WTC11 (cell line): ENCODE results near the gene POU2F3. TPM values are rescaled to one million over a fixed set of nuclear protein-coding genes. Genes with fewer than 3 reads are reported as not detected.
A peak's percentile ranks its signal among the peaks of the same experiment; 100 is the strongest.

Experiments used
- ATAC-seq: fragments of 200-7000 bp; cut with Tn5 transposase; 2 replicates; pipeline ENCODE4 v1.10.0; 2021; ENCODE audit warnings: mild to moderate bottlenecking, moderate library complexity
- CTCF ChIA-PET: fragments of 300-600 bp; sonication (Branson Sonifier 250); formaldehyde crosslinking; loops from one replicate; lab custom pipeline; 2021; ENCODE audit warnings: antibody characterized with exemption; lab: Charles Lee
- POLR2A ChIA-PET: fragments of 350-600 bp; sonication (Branson Sonifier 250); formaldehyde crosslinking; loops from one replicate; lab custom pipeline; 2021; ENCODE audit warnings: antibody characterized with exemption; lab: Charles Lee
- DNase-seq: peaks from one replicate; pipeline ENCODE4 v3.0.0; 2021; ENCODE audit warnings: low spot score
- H3K27ac Mint-ChIP-seq: 2 replicates; pipeline ENCODE4 v1.8.0; 2021; ENCODE audit warnings: mixed read lengths
- H3K27me3 Mint-ChIP-seq: 2 replicates; pipeline ENCODE4 v1.8.0; 2021; ENCODE audit warnings: low read depth, mild to moderate bottlenecking, moderate library complexity, mixed read lengths
- H3K36me3 Mint-ChIP-seq: 2 replicates; pipeline ENCODE4 v1.8.0; 2021; ENCODE audit warnings: mixed read lengths
- H3K4me1 Mint-ChIP-seq: 2 replicates; pipeline ENCODE4 v1.8.0; 2022; ENCODE audit warnings: mixed read lengths
- H3K4me3 Mint-ChIP-seq: 2 replicates; pipeline ENCODE4 v1.8.0; 2021; ENCODE audit warnings: mild to moderate bottlenecking, moderate library complexity, mixed read lengths
- H3K9me3 Mint-ChIP-seq: 2 replicates; pipeline ENCODE4 v1.8.0; 2021; ENCODE audit warnings: mixed read lengths
- CBFB ChIP-seq: sonication (generic); formaldehyde crosslinking; IDR thresholded peaks from 2 replicates; pipeline ENCODE4 v1.8.1; 2022; ENCODE audit warnings: mild to moderate bottlenecking, low read depth, missing genetic modification reagents
- ETV6 ChIP-seq: sonication (generic); formaldehyde crosslinking; IDR thresholded peaks from 2 replicates; pipeline ENCODE4 v1.8.1; 2022; ENCODE audit warnings: mild to moderate bottlenecking, missing genetic modification reagents
- FOXP1 ChIP-seq: sonication (generic); formaldehyde crosslinking; IDR thresholded peaks from 2 replicates; pipeline ENCODE4 v1.8.0; 2022; ENCODE audit warnings: missing genetic modification reagents, mild to moderate bottlenecking, moderate library complexity, borderline replicate concordance
- GTF2I ChIP-seq: fragments of 250-450 bp; sonication (Bioruptor Pico); conservative IDR thresholded peaks from 2 replicates; pipeline ENCODE4 v1.4.0; 2021; ENCODE audit warnings: mild to moderate bottlenecking
- NR1H2 ChIP-seq: sonication (generic); formaldehyde crosslinking; IDR thresholded peaks from 2 replicates; pipeline ENCODE4 v1.9.0; 2021; ENCODE audit warnings: mild to moderate bottlenecking, moderate library complexity, missing genetic modification reagents
- RELA ChIP-seq: sonication (generic); formaldehyde crosslinking; IDR thresholded peaks from 2 replicates; pipeline ENCODE4 v1.8.1; 2022; ENCODE audit warnings: missing genetic modification reagents, mild to moderate bottlenecking, borderline replicate concordance
- TCF7 ChIP-seq: sonication (generic); formaldehyde crosslinking; IDR thresholded peaks from 2 replicates; pipeline ENCODE4 v1.8.0; 2022; ENCODE audit warnings: mild to moderate bottlenecking, low read depth, missing genetic modification reagents, moderate library complexity
- ZNF232 ChIP-seq: sonication (generic); formaldehyde crosslinking; IDR thresholded peaks from 2 replicates; pipeline ENCODE4 v1.8.0; 2022; ENCODE audit warnings: mild to moderate bottlenecking, missing genetic modification reagents
- ZNF416 ChIP-seq: fragments of 250-450 bp; sonication (Bioruptor Pico); IDR thresholded peaks from 2 replicates; pipeline ENCODE4 v1.9.0; 2021; ENCODE audit warnings: mild to moderate bottlenecking, inconsistent platforms
- ZNF671 ChIP-seq: fragments of 250-450 bp; sonication (Bioruptor Pico); IDR thresholded peaks from 2 replicates; pipeline ENCODE4 v1.8.0; 2021; ENCODE audit warnings: mild to moderate bottlenecking
- total RNA-seq: library from RNA; stranded (reverse); gene quantifications from 3 replicates; pipeline ENCODE4 v1.2.3, GENCODE V29; 2021
- TF ChIP-seq, protein P1 (sequence below): sonication (generic); formaldehyde crosslinking; IDR thresholded peaks from 2 replicates; pipeline ENCODE4 v1.8.0; 2022; ENCODE audit warnings: missing genetic modification reagents
- TF ChIP-seq, protein P2 (sequence below): fragments of 250-450 bp; sonication (Bioruptor Pico); IDR thresholded peaks from 2 replicates; pipeline ENCODE4 v1.9.0; 2021; ENCODE audit warnings: mild to moderate bottlenecking, borderline replicate concordance
- TF ChIP-seq, protein P3 (sequence below): sonication (generic); formaldehyde crosslinking; IDR thresholded peaks from 2 replicates; pipeline ENCODE4 v1.8.0; 2022; ENCODE audit warnings: mild to moderate bottlenecking, missing genetic modification reagents
- TF ChIP-seq, protein P4 (sequence below): fragments of 250-450 bp; sonication (Bioruptor Pico); conservative IDR thresholded peaks from 2 replicates; pipeline ENCODE4 v1.9.0; 2021; ENCODE audit warnings: mild to moderate bottlenecking
- TF ChIP-seq, protein P5 (sequence below): sonication (generic); formaldehyde crosslinking; IDR thresholded peaks from 2 replicates; pipeline ENCODE4 v1.8.1; 2023; ENCODE audit warnings: mild to moderate bottlenecking, missing genetic modification reagents
- TF ChIP-seq, protein P6 (sequence below): fragments of 250-450 bp; sonication (Bioruptor Pico); IDR thresholded peaks from 2 replicates; pipeline ENCODE4 v1.9.0; 2021; ENCODE audit warnings: mild to moderate bottlenecking

Gene POU2F3
- total RNA-seq, 1 experiment from 2014 or later: 0.61 TPM

DNA sequence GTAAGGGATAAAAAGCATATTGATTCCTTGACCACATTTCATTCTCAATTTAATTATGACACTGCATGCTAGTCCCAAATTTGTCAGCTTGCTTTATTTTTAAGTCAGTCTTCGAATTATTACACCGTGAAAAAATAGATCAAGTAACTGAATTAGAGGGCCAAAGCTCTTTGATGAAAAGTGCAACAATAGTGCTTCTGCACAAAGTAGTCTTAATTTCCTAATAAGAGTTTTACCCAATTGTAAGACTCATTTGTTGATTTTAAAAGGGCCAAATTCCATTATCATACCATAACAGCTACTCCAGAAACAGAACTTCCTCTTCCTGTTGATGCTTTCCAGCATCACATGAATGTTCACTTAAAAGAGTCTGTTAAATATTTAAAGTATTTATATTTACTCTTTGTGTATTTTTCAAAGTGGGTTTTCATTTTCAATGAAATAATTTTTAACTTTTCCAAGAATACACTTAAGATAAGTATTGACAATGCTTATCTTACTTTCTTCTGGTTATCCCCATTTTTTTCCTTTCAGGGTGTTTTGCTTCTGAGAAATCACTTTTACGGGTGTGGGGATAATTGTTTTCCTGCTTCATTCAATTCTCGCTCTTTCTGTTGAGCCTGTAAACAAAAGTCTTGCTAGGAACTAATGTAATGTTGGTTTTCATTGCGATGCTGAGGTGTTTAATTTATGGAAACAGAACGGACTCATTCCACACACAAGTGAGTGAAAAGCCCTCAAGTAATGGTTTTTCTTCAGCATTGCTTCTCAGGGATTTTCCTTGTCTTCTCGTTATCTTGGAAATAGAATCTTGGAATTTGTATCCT is 98.4 kb downstream of the POU2F3 start (continued):
- TF ChIP-seq, protein P1, sequence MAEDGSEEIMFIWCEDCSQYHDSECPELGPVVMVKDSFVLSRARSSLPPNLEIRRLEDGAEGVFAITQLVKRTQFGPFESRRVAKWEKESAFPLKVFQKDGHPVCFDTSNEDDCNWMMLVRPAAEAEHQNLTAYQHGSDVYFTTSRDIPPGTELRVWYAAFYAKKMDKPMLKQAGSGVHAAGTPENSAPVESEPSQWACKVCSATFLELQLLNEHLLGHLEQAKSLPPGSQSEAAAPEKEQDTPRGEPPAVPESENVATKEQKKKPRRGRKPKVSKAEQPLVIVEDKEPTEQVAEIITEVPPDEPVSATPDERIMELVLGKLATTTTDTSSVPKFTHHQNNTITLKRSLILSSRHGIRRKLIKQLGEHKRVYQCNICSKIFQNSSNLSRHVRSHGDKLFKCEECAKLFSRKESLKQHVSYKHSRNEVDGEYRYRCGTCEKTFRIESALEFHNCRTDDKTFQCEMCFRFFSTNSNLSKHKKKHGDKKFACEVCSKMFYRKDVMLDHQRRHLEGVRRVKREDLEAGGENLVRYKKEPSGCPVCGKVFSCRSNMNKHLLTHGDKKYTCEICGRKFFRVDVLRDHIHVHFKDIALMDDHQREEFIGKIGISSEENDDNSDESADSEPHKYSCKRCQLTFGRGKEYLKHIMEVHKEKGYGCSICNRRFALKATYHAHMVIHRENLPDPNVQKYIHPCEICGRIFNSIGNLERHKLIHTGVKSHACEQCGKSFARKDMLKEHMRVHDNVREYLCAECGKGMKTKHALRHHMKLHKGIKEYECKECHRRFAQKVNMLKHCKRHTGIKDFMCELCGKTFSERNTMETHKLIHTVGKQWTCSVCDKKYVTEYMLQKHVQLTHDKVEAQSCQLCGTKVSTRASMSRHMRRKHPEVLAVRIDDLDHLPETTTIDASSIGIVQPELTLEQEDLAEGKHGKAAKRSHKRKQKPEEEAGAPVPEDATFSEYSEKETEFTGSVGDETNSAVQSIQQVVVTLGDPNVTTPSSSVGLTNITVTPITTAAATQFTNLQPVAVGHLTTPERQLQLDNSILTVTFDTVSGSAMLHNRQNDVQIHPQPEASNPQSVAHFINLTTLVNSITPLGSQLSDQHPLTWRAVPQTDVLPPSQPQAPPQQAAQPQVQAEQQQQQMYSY (CRISPR knock-in tag): no peak
- TF ChIP-seq TCF7: no peak
- TF ChIP-seq CBFB: no peak
- no peak for TF ChIP-seq ZNF232 (CRISPR knock-in tag)
- TF ChIP-seq, protein P2, sequence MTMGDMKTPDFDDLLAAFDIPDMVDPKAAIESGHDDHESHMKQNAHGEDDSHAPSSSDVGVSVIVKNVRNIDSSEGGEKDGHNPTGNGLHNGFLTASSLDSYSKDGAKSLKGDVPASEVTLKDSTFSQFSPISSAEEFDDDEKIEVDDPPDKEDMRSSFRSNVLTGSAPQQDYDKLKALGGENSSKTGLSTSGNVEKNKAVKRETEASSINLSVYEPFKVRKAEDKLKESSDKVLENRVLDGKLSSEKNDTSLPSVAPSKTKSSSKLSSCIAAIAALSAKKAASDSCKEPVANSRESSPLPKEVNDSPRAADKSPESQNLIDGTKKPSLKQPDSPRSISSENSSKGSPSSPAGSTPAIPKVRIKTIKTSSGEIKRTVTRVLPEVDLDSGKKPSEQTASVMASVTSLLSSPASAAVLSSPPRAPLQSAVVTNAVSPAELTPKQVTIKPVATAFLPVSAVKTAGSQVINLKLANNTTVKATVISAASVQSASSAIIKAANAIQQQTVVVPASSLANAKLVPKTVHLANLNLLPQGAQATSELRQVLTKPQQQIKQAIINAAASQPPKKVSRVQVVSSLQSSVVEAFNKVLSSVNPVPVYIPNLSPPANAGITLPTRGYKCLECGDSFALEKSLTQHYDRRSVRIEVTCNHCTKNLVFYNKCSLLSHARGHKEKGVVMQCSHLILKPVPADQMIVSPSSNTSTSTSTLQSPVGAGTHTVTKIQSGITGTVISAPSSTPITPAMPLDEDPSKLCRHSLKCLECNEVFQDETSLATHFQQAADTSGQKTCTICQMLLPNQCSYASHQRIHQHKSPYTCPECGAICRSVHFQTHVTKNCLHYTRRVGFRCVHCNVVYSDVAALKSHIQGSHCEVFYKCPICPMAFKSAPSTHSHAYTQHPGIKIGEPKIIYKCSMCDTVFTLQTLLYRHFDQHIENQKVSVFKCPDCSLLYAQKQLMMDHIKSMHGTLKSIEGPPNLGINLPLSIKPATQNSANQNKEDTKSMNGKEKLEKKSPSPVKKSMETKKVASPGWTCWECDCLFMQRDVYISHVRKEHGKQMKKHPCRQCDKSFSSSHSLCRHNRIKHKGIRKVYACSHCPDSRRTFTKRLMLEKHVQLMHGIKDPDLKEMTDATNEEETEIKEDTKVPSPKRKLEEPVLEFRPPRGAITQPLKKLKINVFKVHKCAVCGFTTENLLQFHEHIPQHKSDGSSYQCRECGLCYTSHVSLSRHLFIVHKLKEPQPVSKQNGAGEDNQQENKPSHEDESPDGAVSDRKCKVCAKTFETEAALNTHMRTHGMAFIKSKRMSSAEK (CRISPR knock-in tag): no peak

DNA sequence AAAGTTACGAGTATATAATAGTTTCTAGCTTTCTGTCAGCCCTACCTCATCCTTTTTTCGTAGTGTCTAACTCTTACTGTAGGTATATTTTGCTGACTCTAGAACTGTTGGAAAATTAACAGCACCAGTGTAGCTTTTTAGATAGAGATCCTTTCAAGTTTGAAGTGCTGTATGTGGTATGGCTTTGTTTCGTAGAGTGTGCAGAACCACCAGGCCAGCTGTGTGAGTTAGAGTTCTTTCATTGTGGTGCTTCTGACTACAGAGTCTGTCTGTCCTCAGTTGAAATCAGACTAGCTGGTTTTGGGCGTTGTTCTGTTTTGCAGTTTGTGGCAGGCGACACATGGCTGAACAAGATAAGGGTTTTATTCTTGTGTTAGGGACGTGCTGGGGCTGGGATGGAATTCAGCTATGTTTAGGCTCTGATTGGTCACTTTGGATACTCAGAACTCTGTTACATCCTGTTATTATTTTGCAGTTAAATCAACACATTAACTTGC is 99.5 kb downstream of the POU2F3 start:
- H3K36me3 Mint-ChIP-seq: no peaks in the 10 kb centered on the region
- DNase-seq: no peak
- ChIA-PET POLR2A (no interaction called here), CTCF (interaction anchor here (0.5 to 0.9 kb wide), 4 partner anchors 36 to 1976 kb away, joined by 3 to 4 read pairs (median 4); no protein-coding TSS in a partner anchor)
- H3K27me3 Mint-ChIP-seq: no peaks in the 10 kb centered on the region
- H3K4me1 Mint-ChIP-seq: peaks cover 46% of the 10 kb centered on the region
- no peak for ATAC-seq
- peak overlapping the region; percentile 47; the same call in 1 of the 2 replicates for H3K27ac Mint-ChIP-seq
- peak overlapping the region; percentile 38 for H3K4me3 Mint-ChIP-seq
- H3K9me3 Mint-ChIP-seq: no peaks in the 10 kb centered on the region
- TF ChIP-seq NR1H2 (CRISPR knock-in tag): no peak
- no peak for TF ChIP-seq ZNF416
- no peak for TF ChIP-seq ETV6 (CRISPR knock-in tag)
- TF ChIP-seq, protein P3, sequence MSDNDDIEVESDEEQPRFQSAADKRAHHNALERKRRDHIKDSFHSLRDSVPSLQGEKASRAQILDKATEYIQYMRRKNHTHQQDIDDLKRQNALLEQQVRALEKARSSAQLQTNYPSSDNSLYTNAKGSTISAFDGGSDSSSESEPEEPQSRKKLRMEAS (CRISPR knock-in tag): no peak
- TF ChIP-seq, protein P4, sequence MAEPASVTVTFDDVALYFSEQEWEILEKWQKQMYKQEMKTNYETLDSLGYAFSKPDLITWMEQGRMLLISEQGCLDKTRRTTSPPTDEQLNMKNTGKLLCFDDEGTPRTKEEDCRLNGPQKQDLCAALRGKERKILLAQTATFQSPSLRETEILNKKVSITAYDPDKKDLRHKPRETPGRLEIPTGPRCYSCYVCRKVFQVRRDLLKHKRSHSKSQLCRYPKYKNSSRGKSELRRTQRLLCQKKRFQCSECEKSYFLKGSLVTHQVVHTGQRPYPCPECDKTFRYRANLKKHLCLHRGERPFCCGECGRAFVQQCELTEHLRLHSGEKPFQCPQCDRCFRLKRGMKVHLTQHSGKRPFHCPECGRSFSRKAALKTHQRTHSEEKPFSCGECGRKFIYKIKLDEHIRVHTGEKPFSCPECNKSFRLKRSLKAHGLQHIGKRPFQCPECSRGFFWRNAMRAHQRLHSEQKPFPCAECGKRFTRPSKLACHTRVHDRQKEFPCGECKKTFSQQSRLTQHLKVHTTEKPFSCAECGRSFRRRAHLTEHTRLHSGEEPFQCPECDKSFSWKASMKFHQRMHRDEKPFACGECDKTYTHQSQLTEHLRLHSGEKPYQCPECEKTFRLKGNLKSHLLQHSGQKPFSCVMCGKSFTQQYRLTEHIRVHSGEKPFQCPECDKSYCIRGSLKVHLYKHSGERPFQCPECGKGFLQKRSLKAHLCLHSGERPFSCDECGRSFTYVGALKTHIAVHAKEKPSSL (CRISPR knock-in tag): no peak
- TF ChIP-seq, protein P5, sequence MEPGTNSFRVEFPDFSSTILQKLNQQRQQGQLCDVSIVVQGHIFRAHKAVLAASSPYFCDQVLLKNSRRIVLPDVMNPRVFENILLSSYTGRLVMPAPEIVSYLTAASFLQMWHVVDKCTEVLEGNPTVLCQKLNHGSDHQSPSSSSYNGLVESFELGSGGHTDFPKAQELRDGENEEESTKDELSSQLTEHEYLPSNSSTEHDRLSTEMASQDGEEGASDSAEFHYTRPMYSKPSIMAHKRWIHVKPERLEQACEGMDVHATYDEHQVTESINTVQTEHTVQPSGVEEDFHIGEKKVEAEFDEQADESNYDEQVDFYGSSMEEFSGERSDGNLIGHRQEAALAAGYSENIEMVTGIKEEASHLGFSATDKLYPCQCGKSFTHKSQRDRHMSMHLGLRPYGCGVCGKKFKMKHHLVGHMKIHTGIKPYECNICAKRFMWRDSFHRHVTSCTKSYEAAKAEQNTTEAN (CRISPR knock-in tag): no peak
- TF ChIP-seq, protein P1 (CRISPR knock-in tag): no peak
- no peak for TF ChIP-seq ZNF671 (CRISPR knock-in tag)
- TF ChIP-seq FOXP1 (CRISPR knock-in tag): no peak
- no peak for TF ChIP-seq RELA
- TF ChIP-seq GTF2I (CRISPR knock-in tag): no peak
- TF ChIP-seq, protein P6, sequence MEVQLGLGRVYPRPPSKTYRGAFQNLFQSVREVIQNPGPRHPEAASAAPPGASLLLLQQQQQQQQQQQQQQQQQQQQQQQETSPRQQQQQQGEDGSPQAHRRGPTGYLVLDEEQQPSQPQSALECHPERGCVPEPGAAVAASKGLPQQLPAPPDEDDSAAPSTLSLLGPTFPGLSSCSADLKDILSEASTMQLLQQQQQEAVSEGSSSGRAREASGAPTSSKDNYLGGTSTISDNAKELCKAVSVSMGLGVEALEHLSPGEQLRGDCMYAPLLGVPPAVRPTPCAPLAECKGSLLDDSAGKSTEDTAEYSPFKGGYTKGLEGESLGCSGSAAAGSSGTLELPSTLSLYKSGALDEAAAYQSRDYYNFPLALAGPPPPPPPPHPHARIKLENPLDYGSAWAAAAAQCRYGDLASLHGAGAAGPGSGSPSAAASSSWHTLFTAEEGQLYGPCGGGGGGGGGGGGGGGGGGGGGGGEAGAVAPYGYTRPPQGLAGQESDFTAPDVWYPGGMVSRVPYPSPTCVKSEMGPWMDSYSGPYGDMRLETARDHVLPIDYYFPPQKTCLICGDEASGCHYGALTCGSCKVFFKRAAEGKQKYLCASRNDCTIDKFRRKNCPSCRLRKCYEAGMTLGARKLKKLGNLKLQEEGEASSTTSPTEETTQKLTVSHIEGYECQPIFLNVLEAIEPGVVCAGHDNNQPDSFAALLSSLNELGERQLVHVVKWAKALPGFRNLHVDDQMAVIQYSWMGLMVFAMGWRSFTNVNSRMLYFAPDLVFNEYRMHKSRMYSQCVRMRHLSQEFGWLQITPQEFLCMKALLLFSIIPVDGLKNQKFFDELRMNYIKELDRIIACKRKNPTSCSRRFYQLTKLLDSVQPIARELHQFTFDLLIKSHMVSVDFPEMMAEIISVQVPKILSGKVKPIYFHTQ (CRISPR knock-in tag): no peak
